ENCODE measurements around the gene ARSB.
"Not testable (repeated sequence)": the region's sequence is repeated elsewhere in the genome, so short reads cannot be mapped to it uniquely, and the experiment has no call there.

ARSB gene

DNA sequence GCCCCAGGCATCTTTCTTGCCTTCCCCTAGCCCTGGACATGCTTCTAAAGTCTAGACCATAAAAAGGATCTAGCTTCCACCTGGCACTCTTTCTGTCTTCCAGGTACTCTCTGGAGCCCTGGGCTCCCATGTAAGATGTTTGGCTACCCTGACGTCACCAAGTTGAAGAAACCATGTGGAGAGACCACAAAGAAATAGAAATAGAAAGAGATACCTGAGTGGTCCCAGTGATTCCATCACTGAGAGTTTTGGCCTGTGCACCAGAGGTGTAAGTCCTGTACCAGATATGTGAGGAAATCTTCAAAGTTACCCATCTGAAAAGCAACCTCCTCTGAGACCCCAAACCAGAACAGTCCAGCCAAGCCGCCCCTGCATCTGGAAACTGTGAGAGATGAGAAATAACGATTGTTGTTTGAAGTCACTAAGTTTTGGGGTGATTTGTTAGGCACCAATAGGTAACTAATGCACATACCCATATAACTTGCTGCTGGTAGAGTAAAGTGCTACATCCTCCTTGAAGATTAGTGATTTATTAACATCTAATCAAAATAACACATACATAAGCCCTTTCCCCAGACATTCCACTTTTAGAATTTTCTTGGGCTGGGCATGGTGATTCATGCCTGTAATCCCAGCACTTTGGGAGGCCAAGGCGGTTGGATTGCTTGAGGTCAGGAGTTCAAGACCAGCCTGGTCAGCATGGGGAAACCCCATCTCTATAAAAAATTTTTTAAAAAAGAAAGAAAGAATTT lies 250.8 kb downstream of the ARSB start:
- no peaks in the 10 kb centered on the region for H3K9me3 ChIP-seq (ENCODE audit: low read length)
- no peaks in the 10 kb centered on the region for H3K4me1 ChIP-seq (ENCODE audit: insufficient read depth, low read length)
- H3K27me3 ChIP-seq (ENCODE audit: control insufficient read depth in 1 of 2, insufficient read depth in 2 of 2, low read length in 2 of 2), result no peaks in the 10 kb centered on the region
- no peaks in the 10 kb centered on the region for H3K36me3 ChIP-seq (ENCODE audit: insufficient read depth, low read length)
- no peak overlapping the region for H3K27ac ChIP-seq (ENCODE audit: low read depth, low read length)
- no peak overlapping the region for H3K9ac ChIP-seq (ENCODE audit: low read length)
- H3K4me3 ChIP-seq (ENCODE audit: low read depth in 1 of 2, low read length in 2 of 2), result no peak overlapping the region

DNA sequence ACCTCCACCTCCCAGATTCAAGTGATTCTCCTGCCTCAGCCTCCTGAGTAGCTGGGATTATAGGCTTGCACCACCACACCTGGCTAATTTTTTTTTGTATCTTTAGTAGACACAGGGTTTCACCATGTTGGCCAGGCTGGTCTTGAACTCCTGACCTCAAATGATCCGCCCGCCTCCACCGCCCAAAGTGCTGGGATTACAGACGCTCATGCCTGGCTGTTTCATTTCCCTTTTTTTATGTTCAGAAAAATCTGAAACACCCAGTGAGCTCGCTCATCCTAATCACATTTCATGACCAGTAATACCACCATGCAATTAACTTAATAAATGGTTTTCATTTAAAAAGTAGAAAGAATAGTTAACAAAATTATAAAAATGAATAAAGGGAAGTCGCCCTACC lies 252.4 kb downstream of the ARSB start:
- H3K9me3 ChIP-seq (ENCODE audit: low read length), result not testable (repeated sequence)

DNA sequence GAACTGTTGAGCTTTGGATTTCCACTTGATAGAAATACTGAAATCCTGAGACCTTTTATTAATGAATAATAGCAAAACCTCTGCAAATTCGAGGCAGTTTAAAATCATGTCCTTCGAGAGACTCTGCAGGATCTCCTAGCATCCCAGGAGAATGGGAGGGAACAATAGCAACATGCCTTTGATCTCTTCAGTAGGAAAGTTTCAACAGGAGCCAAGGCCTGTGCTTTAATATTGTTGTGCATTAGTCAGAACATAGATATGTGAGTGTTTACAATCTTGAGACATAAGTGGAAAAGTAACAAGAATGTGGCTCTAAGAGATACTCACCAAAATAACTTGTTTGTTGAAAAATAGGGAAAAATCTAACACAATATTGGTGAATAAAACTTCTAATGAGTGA lies 253.2 kb downstream of the ARSB start:
- Histone ChIP-seq H3K27me3 (ENCODE audit: control insufficient read depth in 1 of 2, insufficient read depth in 2 of 2, low read length in 2 of 2) (no peaks in the 10 kb centered on the region), H3K9ac (ENCODE audit: low read length) (no peak overlapping the region), H3K4me1 (ENCODE audit: insufficient read depth, low read length) (no peaks in the 10 kb centered on the region), H3K4me3 (ENCODE audit: low read depth in 1 of 2, low read length in 2 of 2) (no peak overlapping the region), H3K9me3 (ENCODE audit: low read length) (no peaks in the 10 kb centered on the region), H3K27ac (ENCODE audit: low read depth, low read length) (no peak overlapping the region), H3K36me3 (ENCODE audit: insufficient read depth, low read length) (no peaks in the 10 kb centered on the region)

More for the DNA sequence above, 252.4 kb downstream of the ARSB start:
- H3K4me3 ChIP-seq (ENCODE audit: low read depth in 1 of 2, low read length in 2 of 2); H3K9ac ChIP-seq (ENCODE audit: low read length); H3K4me1 ChIP-seq (ENCODE audit: insufficient read depth, low read length); H3K36me3 ChIP-seq (ENCODE audit: insufficient read depth, low read length); H3K27me3 ChIP-seq (ENCODE audit: control insufficient read depth in 1 of 2, insufficient read depth in 2 of 2, low read length in 2 of 2); H3K27ac ChIP-seq (ENCODE audit: low read depth, low read length): not testable (repeated sequence)

DNA sequence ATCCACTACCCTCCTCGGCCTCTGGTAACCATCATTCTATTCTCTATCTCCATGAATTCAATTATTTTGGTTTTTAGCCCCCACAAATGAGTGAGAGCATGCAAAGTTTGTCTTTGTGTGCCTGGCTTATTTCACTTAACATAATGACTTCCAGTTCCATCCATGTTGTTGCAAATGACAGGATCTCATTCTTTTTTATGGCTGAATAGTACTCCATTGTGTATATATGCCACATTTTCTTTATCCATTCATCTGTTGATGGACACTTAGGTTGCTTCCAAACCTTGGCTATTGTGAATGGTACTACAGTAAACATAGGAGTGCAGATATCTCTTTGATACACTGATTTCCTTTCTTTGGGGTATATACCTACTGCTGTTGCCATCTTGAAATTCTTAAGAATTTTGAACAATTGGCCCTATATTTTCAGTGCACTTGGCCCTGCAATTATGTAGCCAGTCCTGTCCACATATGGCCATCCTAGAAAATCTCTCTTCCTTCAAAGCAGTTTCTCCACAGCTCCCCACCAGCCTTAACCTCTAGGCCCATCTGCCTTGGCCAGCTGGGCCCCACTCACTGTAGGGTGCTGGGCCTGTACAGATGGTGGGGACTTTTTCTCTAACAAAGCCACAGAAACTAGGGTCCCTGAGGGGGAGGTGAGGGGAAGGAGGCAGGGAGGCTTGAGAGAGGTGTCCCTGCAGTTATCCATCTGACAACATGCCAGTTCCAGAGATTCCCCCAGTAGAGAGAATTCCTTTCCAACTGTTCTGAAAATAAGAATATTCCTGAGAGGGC lies 254.6 kb downstream of the ARSB start:
- no peak overlapping the region for H3K9ac ChIP-seq (ENCODE audit: low read length)
- H3K4me1 ChIP-seq (ENCODE audit: insufficient read depth, low read length), result no peaks in the 10 kb centered on the region
- H3K27me3 ChIP-seq (ENCODE audit: control insufficient read depth in 1 of 2, insufficient read depth in 2 of 2, low read length in 2 of 2), result no peaks in the 10 kb centered on the region
- H3K9me3 ChIP-seq (ENCODE audit: low read length), result no peaks in the 10 kb centered on the region
- H3K36me3 ChIP-seq (ENCODE audit: insufficient read depth, low read length), result no peaks in the 10 kb centered on the region
- no peak overlapping the region for H3K27ac ChIP-seq (ENCODE audit: low read depth, low read length)
- H3K4me3 ChIP-seq (ENCODE audit: low read depth in 1 of 2, low read length in 2 of 2), result no peak overlapping the region

DNA sequence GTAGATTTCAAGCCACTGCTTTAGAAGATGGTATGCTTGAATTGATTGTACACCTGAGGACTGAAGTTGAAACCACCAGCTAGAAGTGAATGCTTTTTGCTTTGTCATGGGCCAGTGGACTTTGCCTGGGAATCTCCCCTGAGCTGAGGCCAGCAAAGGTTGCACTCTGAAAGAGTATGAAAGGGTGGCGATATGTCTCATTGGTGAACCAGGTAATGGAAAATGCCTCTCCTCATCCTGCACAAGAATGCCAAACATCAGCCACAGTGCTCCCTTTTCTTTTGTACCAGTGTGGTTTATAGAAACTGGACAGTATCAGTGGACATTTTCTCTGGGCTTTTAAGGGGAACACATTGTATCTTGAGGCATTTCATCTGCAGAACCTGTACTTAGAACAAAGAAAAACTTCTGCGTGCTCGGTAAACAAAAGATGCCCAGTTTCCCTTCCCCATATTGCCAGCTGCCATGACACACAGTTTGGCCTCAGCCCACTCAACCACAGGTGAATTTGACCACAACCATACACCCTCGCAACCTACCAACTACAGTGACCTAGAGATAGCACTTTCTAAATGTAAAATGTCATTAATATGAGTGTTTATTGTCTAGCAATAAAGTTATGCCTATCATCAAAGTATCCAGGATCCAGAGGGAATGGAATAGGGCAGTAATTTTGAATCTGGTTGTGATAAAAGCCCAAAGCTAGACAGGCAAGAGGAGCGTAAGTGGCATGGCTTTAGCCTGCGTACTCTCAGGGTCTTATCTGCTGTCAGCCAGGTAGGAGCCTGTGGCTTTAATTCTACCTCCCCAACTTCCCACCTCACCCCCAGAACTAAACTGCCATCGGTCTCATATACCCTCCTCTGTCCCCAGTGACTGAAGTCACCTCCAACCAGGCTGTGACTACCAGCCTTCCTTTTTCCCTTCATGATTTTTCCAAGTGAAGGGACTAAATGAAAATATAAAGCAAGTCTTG lies 257.0 kb downstream of the ARSB start:
- Histone ChIP-seq H3K4me1 (ENCODE audit: insufficient read depth, low read length) (no peaks in the 10 kb centered on the region), H3K27me3 (ENCODE audit: control insufficient read depth in 1 of 2, insufficient read depth in 2 of 2, low read length in 2 of 2) (no peaks in the 10 kb centered on the region), H3K36me3 (ENCODE audit: insufficient read depth, low read length) (no peaks in the 10 kb centered on the region), H3K4me3 (ENCODE audit: low read depth in 1 of 2, low read length in 2 of 2) (no peak overlapping the region), H3K9me3 (ENCODE audit: low read length) (no peaks in the 10 kb centered on the region), H3K27ac (ENCODE audit: low read depth, low read length) (no peak overlapping the region), H3K9ac (ENCODE audit: low read length) (no peak overlapping the region)
